ENCODE results near the gene FAR2.

Gene FAR2

DNA sequence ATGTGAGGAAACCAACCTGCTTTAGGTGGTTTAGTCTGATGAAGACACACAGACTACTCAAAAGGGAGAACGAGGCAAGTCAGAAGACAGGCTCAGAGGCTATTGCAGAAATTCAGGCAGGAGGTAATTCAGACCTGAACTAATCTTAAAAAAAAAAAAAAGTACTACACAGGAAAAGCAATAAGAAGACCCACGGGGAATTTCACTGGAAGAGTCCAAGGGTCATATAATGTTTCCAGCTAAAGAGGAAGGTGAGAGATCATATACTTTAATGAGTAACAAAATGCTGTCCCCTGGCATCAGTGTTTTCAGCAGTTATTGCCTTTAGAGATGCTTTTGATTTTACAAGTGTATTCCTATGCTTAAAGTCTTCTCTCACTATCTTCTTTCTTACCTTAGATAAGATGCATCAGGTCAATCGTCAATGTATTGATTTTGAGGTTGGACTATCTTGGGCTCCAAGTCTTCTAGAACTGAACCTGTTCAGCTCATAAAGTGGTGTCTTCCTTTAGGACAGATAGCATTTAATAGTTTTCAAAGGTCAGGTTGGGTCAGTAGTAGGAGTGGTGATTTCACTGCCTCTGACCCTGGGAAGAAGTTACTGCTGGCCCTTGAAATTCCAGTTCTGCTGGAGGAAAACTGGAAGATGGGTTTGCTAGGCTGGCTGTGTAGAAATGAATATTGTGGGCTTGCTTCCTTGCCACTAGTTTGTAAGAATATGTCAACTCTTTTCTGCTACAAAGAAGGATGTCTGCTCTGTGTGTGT, 60.0 kb downstream of the FAR2 start:
- no peak for DNase-seq

DNA sequence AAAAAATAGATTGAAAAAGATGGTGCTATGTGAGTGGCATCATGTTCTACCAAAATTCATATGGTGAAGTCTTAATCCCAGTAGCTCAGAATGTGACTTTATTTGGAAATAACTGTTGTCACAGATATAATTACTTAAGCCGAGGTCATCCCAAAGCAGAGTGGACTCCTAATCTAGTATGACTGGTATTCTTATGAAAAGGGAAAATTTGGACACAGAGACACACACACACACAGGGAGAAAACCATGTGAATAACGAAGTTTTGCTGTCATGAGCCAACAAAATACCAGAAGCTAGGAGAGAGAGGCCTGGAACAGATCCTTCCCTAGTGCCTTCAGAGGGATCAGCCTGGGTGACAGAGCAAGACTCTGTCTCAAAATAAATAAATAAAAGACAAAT, 62.6 kb downstream of the FAR2 start:
- no peak for DNase-seq

DNA sequence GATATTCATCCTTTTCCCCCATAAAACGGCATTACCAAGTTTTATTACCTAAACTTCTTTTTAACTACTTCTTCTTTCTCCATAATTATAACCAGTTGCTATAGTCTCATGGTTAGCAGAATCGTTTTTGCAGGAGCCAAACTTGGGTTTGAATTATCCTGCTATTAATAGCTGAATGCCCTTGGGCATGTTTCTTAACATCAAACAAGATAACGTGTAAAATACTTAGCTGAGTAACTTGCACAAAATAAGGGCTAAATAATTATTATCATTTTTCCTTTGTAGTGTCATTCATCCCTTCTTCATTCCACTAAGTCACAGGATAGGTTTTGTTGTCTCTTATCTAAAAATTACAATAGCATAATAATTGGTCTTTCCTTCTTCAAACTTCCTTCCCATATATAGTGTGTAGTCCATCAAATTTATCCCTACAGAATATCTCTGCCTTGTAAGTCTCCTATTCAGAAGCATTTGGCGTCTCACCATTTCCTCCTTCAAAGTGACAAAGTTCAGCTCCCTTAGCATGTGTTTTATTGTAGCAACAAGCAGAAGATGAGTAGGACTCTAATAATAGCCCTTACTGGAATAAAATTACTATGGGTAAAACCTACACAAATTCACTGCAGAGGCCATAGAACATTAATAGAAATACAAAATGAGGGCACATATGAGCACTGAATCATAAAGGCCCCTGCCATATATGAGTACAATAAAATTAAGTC, 63.8 kb downstream of the FAR2 start:
- DNase-seq = no peak

DNA sequence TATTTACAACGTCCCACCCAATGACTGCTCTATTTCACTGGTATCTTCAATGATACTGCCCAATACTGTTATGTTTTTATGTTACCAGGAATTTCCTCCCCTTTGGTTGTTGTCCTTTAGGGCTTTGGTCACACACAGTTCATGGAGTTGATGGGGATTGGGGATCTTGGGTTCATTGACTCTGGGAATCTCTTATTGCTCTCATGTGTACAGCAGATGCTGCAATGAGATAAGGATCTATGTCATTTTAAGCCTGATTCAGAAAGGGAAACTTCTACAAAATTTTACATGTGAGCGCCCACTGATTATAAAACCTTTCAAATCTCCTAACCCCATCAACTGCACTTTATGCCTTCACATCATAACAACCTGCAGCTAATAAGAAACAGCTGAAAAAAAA, 67.2 kb downstream of the FAR2 start:
- no peak for DNase-seq

DNA sequence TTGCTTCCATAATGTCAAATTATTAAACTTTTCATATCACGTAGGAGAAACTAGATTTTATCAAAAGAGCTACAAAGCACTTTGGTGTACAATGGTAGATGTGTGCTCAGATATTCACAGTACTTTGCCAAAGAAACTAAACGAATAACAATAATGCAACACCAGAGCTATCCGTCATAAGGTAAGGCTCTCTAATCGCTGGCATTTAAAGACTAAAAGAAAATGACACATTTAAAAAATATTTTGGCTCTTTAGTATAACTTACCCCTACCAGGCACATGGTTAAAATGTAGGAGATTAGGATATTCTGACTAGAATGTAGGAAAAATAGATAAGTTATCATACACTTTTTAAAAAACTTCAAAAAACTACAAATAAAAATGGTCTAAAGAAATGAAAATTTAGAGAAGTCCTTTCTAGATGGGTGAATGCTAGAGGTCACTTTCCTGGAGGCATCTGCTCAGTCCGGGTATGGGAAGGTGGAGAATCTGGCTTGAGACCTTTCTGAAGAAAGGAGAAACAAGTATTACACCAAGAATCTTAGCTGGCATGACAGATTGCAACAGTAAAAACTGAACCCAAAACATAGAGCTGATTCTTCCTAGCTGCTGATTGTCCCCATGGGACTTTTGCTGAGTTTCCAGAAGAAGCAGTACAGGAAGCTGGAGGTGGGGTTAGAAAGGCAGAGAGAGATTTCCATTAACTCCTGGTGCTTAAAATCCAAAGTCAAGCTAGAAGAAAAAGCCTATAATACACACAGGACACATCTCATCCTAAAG, 67.9 kb downstream of the FAR2 start:
- no peak for DNase-seq

DNA sequence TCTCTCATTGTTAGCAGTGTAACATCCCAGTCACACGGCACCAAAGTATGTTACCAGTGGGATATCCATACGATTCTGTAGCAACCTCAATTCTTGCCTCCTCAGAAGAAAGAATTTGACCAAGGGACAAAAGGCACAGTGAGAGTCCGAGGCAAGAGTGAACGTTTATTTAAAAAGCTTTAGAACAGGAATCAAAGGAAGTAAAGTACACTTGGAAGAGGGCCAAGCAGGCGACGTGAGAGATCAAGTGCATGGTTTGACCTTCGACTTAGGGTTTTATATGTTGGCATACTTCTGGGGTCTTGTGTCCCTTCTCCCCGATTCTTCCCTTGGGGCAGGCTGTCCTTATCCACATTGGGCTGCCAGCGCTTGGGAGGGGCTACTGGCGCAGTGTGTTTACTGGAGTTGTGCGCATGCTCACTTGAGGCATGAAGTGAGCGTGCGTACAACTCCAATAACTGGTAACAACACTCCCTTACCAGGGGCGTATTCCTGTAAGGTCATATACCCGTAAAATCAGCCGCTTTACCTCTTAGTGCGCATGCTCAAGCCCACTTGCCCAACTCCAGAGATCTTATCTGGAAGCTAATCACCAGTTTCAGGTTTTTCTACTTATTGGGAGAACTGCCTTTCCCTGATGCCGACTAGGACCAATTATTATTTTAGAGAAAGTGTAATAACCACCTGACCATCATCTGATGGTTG, 71.7 kb downstream of the FAR2 start:
- no peak for DNase-seq

DNA sequence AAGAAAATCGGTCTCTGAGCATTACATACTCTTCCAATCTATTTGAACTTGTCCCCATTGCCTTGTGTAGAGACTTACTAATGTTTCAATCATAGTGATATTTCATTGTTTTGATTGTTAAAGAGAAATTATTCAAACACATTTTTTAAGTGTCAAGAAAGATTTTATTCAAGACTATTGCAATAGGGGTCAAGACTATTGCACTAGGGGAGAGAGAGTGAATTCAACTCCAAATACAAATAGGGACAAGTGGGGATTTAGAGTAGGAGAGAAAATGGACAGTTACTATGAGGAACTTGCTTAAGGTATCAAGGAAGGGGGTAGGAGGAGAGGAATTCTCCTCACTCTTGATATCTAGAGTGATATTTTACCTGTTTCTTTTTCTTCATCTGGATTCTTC, 73.1 kb downstream of the FAR2 start:
- DNase-seq = no peak

DNA sequence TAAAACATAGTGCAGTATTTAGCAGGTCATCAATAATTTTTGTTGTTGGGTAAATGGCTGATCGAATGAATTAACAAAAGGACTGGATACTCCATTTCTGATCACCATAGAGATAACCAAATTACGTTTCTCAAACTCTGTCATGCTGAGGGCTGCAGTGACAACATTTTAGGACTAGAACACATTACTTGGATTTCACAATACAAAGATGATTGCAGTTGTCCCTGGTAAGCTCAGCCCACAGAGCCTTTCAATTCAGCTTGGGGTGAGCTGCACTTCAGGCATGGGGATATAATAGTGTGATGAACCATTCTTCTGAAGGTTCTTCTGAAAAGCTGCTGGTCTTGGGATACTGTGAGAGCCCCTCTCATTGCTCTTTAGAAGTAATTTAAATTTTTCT, 74.3 kb downstream of the FAR2 start:
- no peak for DNase-seq

DNA sequence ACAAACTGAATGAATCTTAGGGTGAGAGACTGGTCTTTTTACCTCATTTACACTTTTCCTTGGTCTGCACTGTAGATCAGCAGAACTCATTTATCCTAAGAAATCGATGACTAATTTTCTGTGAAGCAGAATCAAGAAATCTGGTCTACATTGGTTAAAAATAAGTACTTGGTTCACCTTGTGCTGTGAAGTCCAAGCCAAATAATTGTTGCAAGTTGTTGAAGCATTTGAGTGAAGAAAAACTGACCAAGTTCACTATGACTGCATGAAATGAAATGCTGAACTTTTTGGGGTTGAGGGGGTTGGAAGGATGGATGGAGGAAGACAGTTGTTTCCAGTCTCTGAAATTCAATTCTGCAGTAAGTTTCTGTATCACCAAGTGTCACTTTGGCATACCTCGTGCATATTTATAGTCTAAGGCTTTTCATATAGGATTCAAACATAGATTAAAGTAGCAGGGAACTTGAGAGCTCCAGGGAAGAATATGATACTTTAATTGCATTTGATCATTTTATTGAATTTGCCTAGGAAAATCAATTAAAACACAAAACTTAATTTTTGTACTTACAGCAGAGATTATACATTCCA, 75.0 kb downstream of the FAR2 start:
- no peak for DNase-seq

DNA sequence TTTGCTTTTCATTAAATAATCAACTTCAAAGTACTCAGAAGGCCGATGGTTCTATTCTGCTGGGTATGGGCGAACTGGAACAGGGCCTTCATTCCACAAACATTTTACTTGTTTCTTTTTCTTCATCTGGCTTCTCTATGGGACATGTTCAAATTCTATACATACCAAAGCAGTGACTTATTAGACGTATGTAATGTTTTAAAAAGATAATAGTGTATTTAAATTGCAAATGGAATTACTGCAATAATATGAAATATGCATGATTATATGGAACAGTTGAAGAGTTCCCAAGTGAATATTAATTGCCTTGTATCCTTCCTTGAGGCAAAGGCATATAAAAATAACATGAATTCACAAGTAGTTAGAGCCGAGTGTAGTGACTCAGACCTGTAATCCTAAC, 75.5 kb downstream of the FAR2 start:
- no peak for DNase-seq

DNA sequence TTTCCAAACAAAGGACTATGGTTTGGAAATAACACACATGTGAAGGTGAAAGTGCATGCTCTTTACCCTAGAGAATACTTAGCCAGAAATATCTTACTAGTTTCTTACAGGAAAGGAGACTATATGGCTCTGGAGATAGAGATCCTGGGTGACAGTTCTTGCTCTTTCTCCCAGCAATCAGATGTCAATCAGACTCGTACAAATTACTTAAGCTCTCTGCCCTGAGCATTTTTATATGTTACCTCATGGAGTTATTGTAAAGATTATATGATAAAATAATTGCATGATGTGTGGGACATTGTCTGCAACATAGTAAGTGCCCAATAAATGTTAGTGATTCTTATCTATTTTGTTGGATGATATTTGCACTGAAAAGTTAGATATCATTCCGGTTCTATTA, 76.8 kb downstream of the FAR2 start:
- DNase-seq = no peak

DNA sequence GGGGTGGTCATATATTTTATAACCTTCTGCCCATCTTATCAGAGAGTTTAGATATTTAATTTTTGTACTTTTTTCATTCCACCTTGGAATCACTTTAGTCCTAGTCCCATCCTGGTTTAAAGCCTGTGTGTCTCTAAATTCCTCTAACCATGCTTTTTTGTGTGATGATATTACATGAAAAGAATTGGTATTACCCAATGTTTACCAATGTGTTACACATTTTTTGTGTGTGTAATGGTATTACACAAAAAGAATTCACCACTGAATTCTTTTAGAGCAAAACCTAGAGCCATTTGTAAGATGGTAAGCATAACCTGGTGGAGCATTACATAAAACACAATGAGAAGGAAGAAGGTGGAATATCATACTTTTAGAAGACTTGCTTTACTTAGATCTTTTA, 77.5 kb downstream of the FAR2 start:
- DNase-seq = no peak

DNA sequence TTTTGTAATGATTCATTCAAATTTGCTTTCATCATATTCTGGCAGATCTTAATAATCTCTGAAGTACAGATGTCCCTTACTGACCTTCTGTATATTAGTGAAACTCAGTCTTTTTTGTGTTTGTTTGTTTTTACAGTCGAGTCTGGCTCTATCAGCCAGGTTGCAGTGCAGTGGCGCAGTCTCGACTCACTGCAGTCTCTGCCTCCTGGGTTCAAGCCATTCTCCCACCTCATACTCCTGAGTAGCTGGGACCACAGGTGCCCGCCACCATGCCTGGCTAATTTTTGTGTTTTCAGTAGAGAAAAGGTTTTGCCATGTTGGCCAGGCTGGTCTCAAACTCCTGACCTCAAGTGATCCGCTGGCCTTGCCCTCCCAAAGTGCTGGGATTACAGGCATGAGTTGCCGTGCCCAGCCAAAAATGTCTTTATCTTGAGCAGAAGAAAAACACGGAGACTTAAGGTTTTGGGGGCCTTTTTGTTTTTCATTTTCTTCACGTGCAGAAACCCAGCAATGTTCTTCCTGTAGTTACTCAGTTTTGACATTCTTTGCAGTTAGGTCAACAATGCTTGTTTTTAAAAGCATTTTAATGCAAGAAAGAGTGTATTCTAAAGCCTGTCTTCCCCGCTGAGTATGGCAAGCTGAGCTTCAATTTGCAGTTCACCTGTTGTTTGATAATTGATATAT, 79.5 kb downstream of the FAR2 start:
- DNase-seq = no peak

DNA sequence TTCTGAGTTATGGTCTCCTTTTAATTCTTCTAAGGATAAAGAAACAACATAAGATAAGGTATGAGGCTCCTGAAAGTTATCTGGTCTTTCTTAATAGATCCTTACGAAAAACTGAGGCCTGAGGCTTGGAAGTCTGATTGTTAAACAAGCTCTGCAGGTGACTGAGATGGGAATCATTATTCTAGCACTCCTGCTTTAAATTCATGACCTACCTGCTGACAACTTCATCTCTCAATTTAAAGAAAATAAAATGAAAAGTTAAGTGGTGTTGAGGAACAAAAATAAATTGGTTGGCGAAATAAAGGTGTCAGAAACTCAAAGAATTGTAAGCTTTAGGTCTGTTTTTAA, 80.1 kb downstream of the FAR2 start:
- no peak for DNase-seq

DNA sequence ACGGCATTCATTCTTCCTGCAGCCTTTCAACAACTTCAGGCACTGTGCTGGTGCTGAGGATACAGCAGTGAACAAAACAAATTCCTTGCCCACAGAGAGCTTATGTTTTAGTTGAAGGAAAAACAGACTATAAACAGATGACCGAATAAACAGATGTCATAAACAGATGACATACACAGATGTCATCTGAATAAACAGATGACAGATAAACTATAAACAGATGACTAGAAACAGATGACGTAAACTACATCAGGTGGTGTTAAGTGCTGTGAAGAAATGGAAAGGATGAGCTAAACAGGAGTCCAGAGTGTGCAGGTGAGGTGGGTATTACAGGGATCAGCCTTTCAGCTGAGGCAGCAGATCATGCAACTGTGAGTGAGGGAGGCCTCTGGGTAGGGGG, 80.9 kb downstream of the FAR2 start:
- DNase-seq = no peak

DNA sequence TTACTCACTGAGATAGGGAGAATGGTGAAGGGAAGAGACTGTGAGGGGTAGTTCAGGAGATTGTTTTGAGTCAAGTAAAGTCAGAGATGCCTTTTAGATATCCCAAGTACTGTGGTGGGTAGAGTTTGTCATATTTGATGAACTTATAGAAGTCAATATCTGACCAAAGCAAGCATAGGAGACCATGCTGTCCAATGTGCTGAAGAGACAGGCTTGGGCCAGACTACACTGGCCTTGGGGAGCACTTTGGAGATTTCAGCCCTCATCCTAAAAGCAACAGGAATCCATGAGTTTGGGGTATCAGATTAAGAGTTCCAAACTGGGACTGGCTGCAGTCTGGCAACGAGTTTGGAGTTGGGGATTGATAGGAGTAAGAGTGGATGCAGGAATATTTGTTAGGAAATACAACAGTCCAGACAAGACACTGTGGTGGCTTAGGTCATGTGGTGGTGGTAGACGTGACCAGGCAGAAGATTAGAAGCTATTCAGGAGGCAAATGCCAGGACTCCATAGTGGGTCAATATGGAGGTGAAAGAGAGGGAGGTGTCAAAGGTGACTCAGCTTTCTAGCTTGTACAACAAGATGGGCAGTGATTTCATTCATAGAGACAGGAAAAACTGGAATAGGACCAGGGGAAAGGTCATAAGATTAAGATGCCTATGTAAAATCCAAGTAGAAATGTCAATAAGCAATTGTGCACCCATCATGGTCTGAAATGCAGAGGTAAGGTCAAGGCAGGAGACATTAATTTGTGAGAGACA, 81.9 kb downstream of the FAR2 start:
- DNase-seq = no peak

DNA sequence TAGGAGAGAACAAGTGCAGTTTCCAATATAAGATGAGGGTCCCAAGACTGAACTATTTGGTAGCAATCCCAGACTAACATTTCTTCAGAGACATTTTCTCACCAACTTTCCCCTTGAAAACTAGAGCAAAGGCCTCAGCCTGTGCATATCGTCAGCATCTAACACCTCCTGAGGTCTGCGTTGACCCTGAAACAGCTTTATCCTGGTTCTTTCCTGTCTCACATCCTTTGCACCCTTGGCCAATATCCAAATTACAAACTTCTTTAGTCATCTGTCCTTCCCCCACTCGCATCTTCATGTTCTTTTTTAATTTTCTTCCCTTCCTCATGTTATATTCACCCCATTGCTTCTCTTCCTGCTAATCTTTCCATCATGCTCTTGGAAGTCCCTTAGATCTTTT, 83.0 kb downstream of the FAR2 start:
- DNase-seq = no peak

DNA sequence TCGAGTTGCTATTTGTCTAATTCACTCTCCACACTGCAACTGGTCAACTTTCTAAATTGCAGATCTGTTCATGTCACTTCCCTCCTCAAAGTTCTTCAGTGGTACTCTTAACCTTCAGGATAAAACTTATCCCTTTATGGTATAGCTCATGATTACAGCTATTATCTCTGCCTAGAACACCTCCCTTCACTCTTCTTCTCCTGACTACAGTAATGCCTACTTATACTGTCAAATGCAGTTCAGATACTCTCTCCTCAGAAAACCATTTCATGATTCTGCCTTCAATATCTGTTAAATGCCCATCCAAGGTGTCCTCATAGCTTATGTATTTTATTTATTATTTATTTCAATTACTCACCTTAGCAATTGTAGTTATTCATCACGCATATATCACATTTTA, 85.5 kb downstream of the FAR2 start:
- no peak for DNase-seq

DNA sequence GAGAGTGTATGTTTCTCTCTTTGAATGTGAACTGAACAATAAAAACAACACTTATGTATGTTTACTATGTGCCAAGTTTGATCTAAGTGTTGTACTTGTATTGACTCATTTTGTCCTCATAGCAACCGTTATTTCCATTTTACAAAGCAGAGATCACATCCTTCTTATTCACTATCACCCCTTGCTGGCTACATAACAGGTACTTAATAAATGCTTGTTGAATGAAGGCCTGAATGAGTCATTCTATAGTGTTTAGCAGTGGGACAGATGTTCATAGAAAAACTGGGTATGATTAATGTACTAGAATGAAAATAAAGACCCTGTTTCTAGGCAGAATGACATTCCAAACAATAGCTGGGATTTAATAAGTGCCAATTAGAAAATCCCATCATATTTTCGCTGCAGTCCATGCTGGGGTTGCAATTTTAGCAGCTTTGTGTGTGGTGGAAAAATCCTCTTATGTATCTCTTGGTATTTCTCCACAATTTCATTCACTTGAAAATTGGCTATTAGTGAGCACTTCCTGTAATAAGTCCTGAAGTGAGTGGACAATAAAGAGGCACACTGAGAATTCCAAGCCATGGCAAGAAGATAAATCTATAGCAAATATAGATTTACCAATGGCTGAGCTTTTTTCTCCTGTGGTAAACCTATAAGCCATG, 86.0 kb downstream of the FAR2 start:
- DNase-seq = no peak

DNA sequence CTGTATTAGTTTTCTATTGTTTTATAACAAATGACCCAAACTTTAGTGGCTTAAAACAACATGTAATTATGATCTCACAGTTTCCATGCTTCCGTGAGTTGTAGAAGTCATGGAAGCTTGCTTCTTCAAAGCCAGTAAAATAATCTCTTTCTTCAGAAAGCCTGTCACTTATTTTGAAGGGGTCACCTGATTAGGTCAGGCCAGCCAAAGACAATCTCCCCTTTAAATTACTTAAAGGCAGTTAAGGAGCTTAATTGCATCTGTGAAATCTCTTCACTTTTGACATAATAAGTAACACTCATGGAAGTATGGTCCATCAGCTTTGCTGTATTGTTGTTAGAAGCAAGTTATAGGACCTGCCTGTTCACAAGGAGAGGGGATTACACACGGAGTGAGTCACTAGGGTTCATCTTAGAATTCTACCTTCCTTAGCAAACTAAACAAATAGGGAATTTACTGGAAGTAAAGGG, 89.8 kb downstream of the FAR2 start:
- DNase-seq = no peak

DNA sequence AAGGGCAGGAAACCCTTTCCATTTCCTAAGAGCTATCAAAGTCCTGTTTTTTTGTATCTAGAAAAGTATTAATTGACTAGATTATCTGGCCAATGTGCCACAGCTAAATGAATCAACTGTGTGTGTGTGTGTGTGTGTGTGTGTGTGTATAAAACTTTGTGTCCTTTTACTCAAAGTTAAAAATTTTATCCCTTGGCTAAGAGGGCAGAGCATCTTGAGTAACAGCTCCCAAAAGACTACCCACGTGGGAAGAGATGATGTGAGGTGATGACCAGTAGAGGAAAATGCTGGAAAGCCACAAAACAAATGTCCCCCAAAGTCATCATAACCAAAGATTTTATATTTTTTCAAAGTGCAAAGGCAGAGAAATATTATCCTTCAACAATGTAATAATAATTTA, 90.3 kb downstream of the FAR2 start:
- DNase-seq = no peak
